DOHH2 (cell line): ENCODE data around the gene UTP18.

ENCODE experiments used
- H3F3A ChIP-seq: fragments of 200-600 bp; sonication (generic), shearing (Covaris generic); 2 replicates; pipeline ENCODE4 v1.6.0; 2016; ENCODE audit warnings: antibody characterized with exemption, mild to moderate bottlenecking; ENCODE audit not compliant: control insufficient read depth, insufficient read depth
- H3K27ac ChIP-seq: fragments of 200-600 bp; sonication (generic); 2 replicates; pipeline ENCODE4 v1.5.1; 2014; ENCODE audit warnings: low read depth, mild to moderate bottlenecking, low read length, moderate library complexity
- H3K27me3 ChIP-seq: fragments of 200-600 bp; sonication (generic); 2 replicates; pipeline ENCODE4 v1.6.1; 2014; ENCODE audit warnings: mild to moderate bottlenecking, low read length, mixed read lengths; ENCODE audit not compliant: control insufficient read depth
- H3K36me3 ChIP-seq: fragments of 200-600 bp; sonication (generic); 2 replicates; pipeline ENCODE4 v1.6.1; 2014; ENCODE audit warnings: mild to moderate bottlenecking, low read length, moderate library complexity, mixed read lengths; ENCODE audit not compliant: control insufficient read depth
- H3K4me1 ChIP-seq: fragments of 200-600 bp; sonication (generic); 2 replicates; pipeline ENCODE4 v1.6.1; 2014; ENCODE audit warnings: mild to moderate bottlenecking, low read length, mixed read lengths; ENCODE audit not compliant: control insufficient read depth
- H3K4me2 ChIP-seq: fragments of 200-600 bp; sonication (generic); 2 replicates; pipeline ENCODE4 v1.6.0; 2014; ENCODE audit warnings: mild to moderate bottlenecking, low read length, moderate library complexity
- H3K4me3 ChIP-seq: fragments of 200-600 bp; sonication (generic); 2 replicates; pipeline ENCODE4 v1.5.1; 2014; ENCODE audit warnings: mild to moderate bottlenecking, low read length, mixed read lengths
- H3K79me2 ChIP-seq: fragments of 200-600 bp; sonication (generic); 2 replicates; pipeline ENCODE4 v1.6.1; 2014; ENCODE audit warnings: mild to moderate bottlenecking, low read length, mixed read lengths; ENCODE audit not compliant: control insufficient read depth
- H3K9me2 ChIP-seq: fragments of 200-600 bp; sonication (generic); replicated peaks from 2 replicates; pipeline ENCODE4 v1.6.1; 2014; ENCODE audit warnings: mild to moderate bottlenecking, low read length, mixed read lengths; ENCODE audit not compliant: control insufficient read depth
- H3K9me3 ChIP-seq: fragments of 200-600 bp; sonication (generic); 2 replicates; pipeline ENCODE4 v1.6.1; 2014; ENCODE audit warnings: antibody characterized with exemption, low read length, mixed read lengths; ENCODE audit not compliant: control insufficient read depth, insufficient read depth
- H4K20me1 ChIP-seq: fragments of 200-600 bp; sonication (generic); 2 replicates; pipeline ENCODE4 v1.6.0; 2014; ENCODE audit warnings: low read depth, mild to moderate bottlenecking, antibody characterized with exemption, low read length, moderate library complexity; ENCODE audit not compliant: control insufficient read depth, insufficient read depth
- CTCF ChIP-seq: fragments of 200-600 bp; sonication (generic); IDR thresholded peaks from one replicate; pipeline ENCODE4 v1.5.1; 2014; ENCODE audit warnings: antibody characterized with exemption, mild to moderate bottlenecking, low read depth, low read length; ENCODE audit not compliant: poor library complexity, severe bottlenecking
- EZH2phosphoT487 ChIP-seq: fragments of 200-600 bp; sonication (generic); IDR thresholded peaks from 2 replicates; pipeline ENCODE4 v1.6.1; 2017; ENCODE audit warnings: borderline replicate concordance, mild to moderate bottlenecking, antibody characterized with exemption, low read length, moderate library complexity, mixed read lengths

UTP18 gene

GRCh38 chr17:51245535-51245934 lies 14.8 kb upstream of the UTP18 start:
- TF ChIP-seq EZH2phosphoT487: no peak
- TF ChIP-seq CTCF: no peak
- no peaks in the 10 kb centered on the region for H3K27me3 ChIP-seq
- H3F3A ChIP-seq: peaks cover 2% of the 10 kb centered on the region
- H3K36me3 ChIP-seq: peaks cover 15% of the 10 kb centered on the region
- no peaks in the 10 kb centered on the region for H4K20me1 ChIP-seq
- no peaks in the 10 kb centered on the region for H3K9me2 ChIP-seq
- no peaks in the 10 kb centered on the region for H3K4me1 ChIP-seq
- H3K4me3 ChIP-seq: no peak overlapping the region
- peaks cover 7% of the 10 kb centered on the region for H3K79me2 ChIP-seq
- H3K9me3 ChIP-seq: no peaks in the 10 kb centered on the region
- no peak overlapping the region for H3K4me2 ChIP-seq
- H3K27ac ChIP-seq: no peak overlapping the region

GRCh38 chr17:51250314-51250840 lies 10.0 kb upstream of the UTP18 start:
- Histone ChIP-seq H3F3A (peaks cover 2% of the 10 kb centered on the region; the same call in 1 of the 2 replicates), H4K20me1 (no peaks in the 10 kb centered on the region), H3K4me2 (no peak overlapping the region), H3K27me3 (no peaks in the 10 kb centered on the region), H3K9me3 (no peaks in the 10 kb centered on the region), H3K4me3 (no peak overlapping the region), H3K36me3 (peaks cover 55% of the 10 kb centered on the region), H3K9me2 (no peaks in the 10 kb centered on the region), H3K4me1 (no peaks in the 10 kb centered on the region), H3K79me2 (peaks cover 42% of the 10 kb centered on the region), H3K27ac (no peak overlapping the region)
- TF ChIP-seq CTCF (no peak), EZH2phosphoT487 (no peak)

GRCh38 chr17:51251010-51251409 lies 9.3 kb upstream of the UTP18 start:
- Histone ChIP-seq H4K20me1 (no peaks in the 10 kb centered on the region), H3K9me3 (no peaks in the 10 kb centered on the region), H3K27me3 (no peaks in the 10 kb centered on the region), H3K9me2 (no peaks in the 10 kb centered on the region), H3K4me3 (no peak overlapping the region), H3K27ac (no peak overlapping the region), H3K4me2 (no peak overlapping the region), H3K36me3 (peaks cover 62% of the 10 kb centered on the region), H3K4me1 (no peaks in the 10 kb centered on the region), H3K79me2 (peaks cover 46% of the 10 kb centered on the region), H3F3A (peaks cover 2% of the 10 kb centered on the region; the same call in 1 of the 2 replicates)
- no peak for TF ChIP-seq CTCF
- no peak for TF ChIP-seq EZH2phosphoT487
